ENCODE results near the gene PTDSS2. TPM values are rescaled to one million over a fixed set of nuclear protein-coding genes. Genes with fewer than 3 reads are reported as not detected.

Gene PTDSS2
- total and polyA plus RNA-seq, 9 of the 15 experiments (the other 6 are each of a cell fraction or from before 2014, with no cell fraction given): 0.45 to 53.9 (median 17.2) TPM

GRCh38 chr11:407651-408123, 42.4 kb upstream of the PTDSS2 start (continued):
- TF ChIP-seq NCOA6 (IDR thresholded peaks at IDR 0.05): peak; percentile 8; the same call in 1 of the 2 replicates
- TF ChIP-seq GTF3C2 (IDR thresholded peaks at IDR 0.05; ENCODE audit: borderline replicate concordance, extremely low read depth, insufficient read length): no peak
- no peak for TF ChIP-seq HSF4 (CRISPR knock-in tag; IDR thresholded peaks at IDR 0.05; ENCODE audit: borderline replicate concordance)
- TF ChIP-seq SRSF3 (IDR thresholded peaks at IDR 0.05; ENCODE audit: insufficient read depth, low read length): no peak
- peak; percentile 6; the same call in 1 of the 2 replicates for TF ChIP-seq MBD1 (CRISPR knock-in tag; IDR thresholded peaks at IDR 0.05)
- peak; percentile 22; the same call in 1 of the 2 replicates for TF ChIP-seq CBFB (CRISPR knock-in tag; IDR thresholded peaks at IDR 0.05)
- no peak for TF ChIP-seq POLR2AphosphoS5 (IDR thresholded peaks at IDR 0.05; ENCODE audit: control insufficient read depth, insufficient read depth, low read depth, low read length)
- peak in 1 of 2 experiments; percentile 36; a peak in 1 of 4 replicates for TF ChIP-seq TRIM24 (IDR thresholded peaks at IDR 0.05)
- TF ChIP-seq PCBP2 (IDR thresholded peaks at IDR 0.05; ENCODE audit: low read depth, low read length, poor library complexity, severe bottlenecking): no peak
- TF ChIP-seq OTX1 (CRISPR knock-in tag; IDR thresholded peaks at IDR 0.05): no peak
- TF ChIP-seq ATF7 (IDR thresholded peaks at IDR 0.05): no peak
- TF ChIP-seq ZBTB7A (IDR thresholded peaks at IDR 0.05; ENCODE audit: borderline replicate concordance, control insufficient read depth, low read depth, low read length): peak; percentile 39; the same call in 1 of the 2 replicates
- no peak for TF ChIP-seq MLX (CRISPR knock-in tag; conservative IDR thresholded peaks at IDR 0.05)
- TF ChIP-seq RHOXF2B (CRISPR knock-in tag; conservative IDR thresholded peaks at IDR 0.05): no peak
- TF ChIP-seq YY1 (IDR thresholded peaks at IDR 0.05; ENCODE audit: borderline replicate concordance in 1 of 3, control insufficient read depth in 1 of 3, extremely low read depth in 1 of 3, insufficient read depth in 3 of 3, insufficient read length in 1 of 3, insufficient replicate concordance in 2 of 3, low read depth in 1 of 3, low read length in 2 of 3): peak in 1 of 3 experiments; percentile 12
- no peak for TF ChIP-seq JUN (IDR thresholded peaks at IDR 0.05; ENCODE audit: borderline replicate concordance, low read depth, low read length)
- 0 out of 2 replicates have a peak, but pooled peaks have one; percentile 51 for TF ChIP-seq JUN (CRISPR knock-in tag; IDR thresholded peaks at IDR 0.05; ENCODE audit: borderline replicate concordance)
- no peak for TF ChIP-seq MAFK (IDR thresholded peaks at IDR 0.05; ENCODE audit: low read length)
